HEK293 (cell line): ENCODE data around the gene HRG.

Experiments used
- CTCF ChIA-PET: fragments of 350-600 bp; formaldehyde crosslinking; extraction: SDS; loops from one replicate; lab custom pipeline; 2021; ENCODE audit warnings: antibody characterized with exemption; lab: Yijun Ruan, JAX
- POLR2A ChIA-PET: fragments of 300-600 bp; formaldehyde crosslinking; extraction: SDS; loops from one replicate; lab custom pipeline; 2020; ENCODE audit warnings: antibody characterized with exemption, inconsistent platforms; lab: Yijun Ruan, JAX
- H3K27ac ChIP-seq: fragments of 200-500 bp; sonication (Bioruptor generic); 2 replicates; pipeline ENCODE4 v1.5.1; 2014; ENCODE audit warnings: low read depth, low read length, control low read depth, inconsistent platforms; ENCODE audit errors: extremely low read depth
- H3K36me3 ChIP-seq, 2 experiments: fragments of 200-500 bp in 1 of 2; sonication (Bioruptor generic) in 1 of 2; 1 replicate in 1 of 2; 2 replicates in 1 of 2; pipeline ENCODE4 v1.5.1; 2014 to 2017; ENCODE audit warnings: inconsistent platforms in 2 of 2, low read length in 2 of 2; ENCODE audit not compliant: control insufficient read depth in 2 of 2, insufficient read depth in 1 of 2
- H3K4me1 ChIP-seq: fragments of 200-500 bp; sonication (Bioruptor generic); 2 replicates; pipeline ENCODE4 v1.5.1; 2014; ENCODE audit warnings: mild to moderate bottlenecking, low read length, inconsistent platforms; ENCODE audit not compliant: control insufficient read depth, insufficient read depth
- H3K4me3 ChIP-seq: 2 replicates; pipeline ENCODE4 v1.5.1; 2011; ENCODE audit warnings: low read depth, mild to moderate bottlenecking, control low read depth, low read length, moderate library complexity
- H3K9me3 ChIP-seq: fragments of 200-500 bp; sonication (Bioruptor generic); 2 replicates; pipeline ENCODE4 v1.5.1; 2014; ENCODE audit warnings: low read depth, low read length, inconsistent platforms; ENCODE audit not compliant: control insufficient read depth, insufficient read depth
- BCL11A ChIP-seq: fragments of 450-650 bp; formaldehyde crosslinking; IDR thresholded peaks from 2 replicates; pipeline ENCODE4 v1.5.1; 2016; ENCODE audit warnings: low read depth, missing biosample characterization, missing genetic modification characterization
- GFI1B ChIP-seq: fragments of 450-650 bp; formaldehyde crosslinking; IDR thresholded peaks from 2 replicates; pipeline ENCODE4 v1.5.1; 2016; ENCODE audit warnings: missing biosample characterization, missing genetic modification characterization
- ZFP41 ChIP-seq: fragments of 450-650 bp; formaldehyde crosslinking; IDR thresholded peaks from 2 replicates; pipeline ENCODE4 v1.5.1; 2016; ENCODE audit warnings: missing biosample characterization, missing genetic modification characterization, borderline replicate concordance
- ZFP69B ChIP-seq: fragments of 450-650 bp; formaldehyde crosslinking; IDR thresholded peaks from 2 replicates; pipeline ENCODE4 v1.5.1; 2016; ENCODE audit warnings: missing biosample characterization, missing genetic modification characterization
- ZNF157 ChIP-seq: fragments of 450-650 bp; formaldehyde crosslinking; IDR thresholded peaks from 2 replicates; pipeline ENCODE4 v1.5.1; 2016; ENCODE audit warnings: missing biosample characterization, missing genetic modification characterization
- ZNF2 ChIP-seq: fragments of 450-650 bp; formaldehyde crosslinking; IDR thresholded peaks from 2 replicates; pipeline ENCODE4 v1.5.1; 2016; ENCODE audit warnings: missing biosample characterization, missing genetic modification characterization
- ZNF391 ChIP-seq: fragments of 450-650 bp; formaldehyde crosslinking; IDR thresholded peaks from 2 replicates; pipeline ENCODE4 v1.5.1; 2016; ENCODE audit warnings: low read depth, missing biosample characterization, missing genetic modification characterization, borderline replicate concordance
- ZNF514 ChIP-seq: fragments of 450-650 bp; formaldehyde crosslinking; IDR thresholded peaks from 2 replicates; pipeline ENCODE4 v1.5.1; 2016; ENCODE audit warnings: missing biosample characterization, missing genetic modification characterization
- ZNF521 ChIP-seq: fragments of 450-650 bp; formaldehyde crosslinking; IDR thresholded peaks from 2 replicates; pipeline ENCODE4 v1.5.1; 2017; ENCODE audit warnings: missing biosample characterization, mild to moderate bottlenecking, missing genetic modification characterization
- ZNF555 ChIP-seq: fragments of 450-650 bp; formaldehyde crosslinking; conservative IDR thresholded peaks from 2 replicates; pipeline ENCODE4 v1.5.1; 2017; ENCODE audit warnings: missing biosample characterization, mild to moderate bottlenecking, missing genetic modification characterization, inconsistent platforms
- ZNF624 ChIP-seq: fragments of 450-650 bp; formaldehyde crosslinking; IDR thresholded peaks from 2 replicates; pipeline ENCODE4 v1.5.1; 2017; ENCODE audit warnings: missing biosample characterization, missing genetic modification characterization
- ZNF654 ChIP-seq: fragments of 450-650 bp; formaldehyde crosslinking; IDR thresholded peaks from 2 replicates; pipeline ENCODE4 v1.5.1; 2016; ENCODE audit warnings: low read depth, missing biosample characterization, missing genetic modification characterization
- ZNF658 ChIP-seq: fragments of 450-650 bp; formaldehyde crosslinking; IDR thresholded peaks from 2 replicates; pipeline ENCODE4; 2016; ENCODE audit warnings: missing biosample characterization, missing genetic modification characterization
- ZNF747 ChIP-seq: fragments of 450-650 bp; formaldehyde crosslinking; IDR thresholded peaks from 2 replicates; pipeline ENCODE4 v1.5.1; 2016; ENCODE audit warnings: missing biosample characterization, missing genetic modification characterization
- ZNF76 ChIP-seq: fragments of 450-650 bp; formaldehyde crosslinking; IDR thresholded peaks from 2 replicates; pipeline ENCODE4; 2016; ENCODE audit warnings: low read depth, missing biosample characterization, missing genetic modification characterization, borderline replicate concordance
- ZNF768 ChIP-seq: fragments of 450-650 bp; formaldehyde crosslinking; IDR thresholded peaks from 2 replicates; pipeline ENCODE4 v1.5.1; 2018; ENCODE audit warnings: missing biosample characterization, mild to moderate bottlenecking, missing genetic modification characterization
- ZNF776 ChIP-seq: fragments of 450-650 bp; formaldehyde crosslinking; IDR thresholded peaks from 2 replicates; pipeline ENCODE4 v1.5.0; 2017; ENCODE audit warnings: missing biosample characterization, missing genetic modification characterization, borderline replicate concordance
- ZSCAN30 ChIP-seq: fragments of 450-650 bp; IDR thresholded peaks from 2 replicates; pipeline ENCODE4 v1.5.1; 2018; ENCODE audit warnings: missing biosample characterization, mild to moderate bottlenecking, missing genetic modification characterization, moderate library complexity
- TF ChIP-seq, protein P1 (sequence below): fragments of 450-650 bp; IDR thresholded peaks from 2 replicates; pipeline ENCODE4 v1.5.1; 2018; ENCODE audit warnings: missing biosample characterization, missing genetic modification characterization
- TF ChIP-seq, protein P2 (sequence below): fragments of 450-650 bp; formaldehyde crosslinking; IDR thresholded peaks from 2 replicates; pipeline ENCODE4 v1.5.1; 2017; ENCODE audit warnings: missing biosample characterization, missing genetic modification characterization
- TF ChIP-seq, protein P3 (sequence below): fragments of 450-650 bp; formaldehyde crosslinking; IDR thresholded peaks from 2 replicates; pipeline ENCODE4 v1.5.1; 2017; ENCODE audit warnings: missing biosample characterization, missing genetic modification characterization
- TF ChIP-seq, protein P4 (sequence below): fragments of 450-650 bp; formaldehyde crosslinking; optimal IDR thresholded peaks from 2 replicates; pipeline ENCODE3; 2016; ENCODE audit warnings: missing biosample characterization, mild to moderate bottlenecking, missing genetic modification characterization
- TF ChIP-seq, protein P5 (sequence below): fragments of 450-650 bp; formaldehyde crosslinking; IDR thresholded peaks from 2 replicates; pipeline ENCODE4 v1.5.1; 2016; ENCODE audit warnings: missing biosample characterization, missing genetic modification characterization
- TF ChIP-seq, protein P6 (sequence below): fragments of 450-650 bp; formaldehyde crosslinking; IDR thresholded peaks from 2 replicates; pipeline ENCODE4 v1.5.1; 2017; ENCODE audit warnings: missing biosample characterization, missing genetic modification characterization

The HRG gene

DNA sequence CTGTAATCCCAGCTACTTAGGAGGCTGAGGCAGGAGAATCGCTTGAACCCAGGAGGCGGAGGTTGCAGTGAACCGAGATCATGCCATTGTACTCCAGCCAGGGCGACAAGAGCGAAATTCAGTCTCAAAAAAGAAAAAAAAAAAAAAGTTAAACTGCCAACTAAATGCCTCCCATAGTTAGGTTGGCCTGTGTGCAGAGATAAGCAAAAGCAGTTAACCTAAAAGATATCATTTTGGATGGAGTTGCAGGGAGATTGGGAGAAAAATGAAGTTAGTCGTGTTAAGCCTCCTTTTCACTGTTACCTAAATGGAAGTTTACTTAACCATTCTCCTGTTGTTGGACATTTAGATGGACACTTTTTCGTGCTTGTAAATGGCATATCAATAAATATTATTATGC, 37.1 kb upstream of the HRG start:
- no peaks in the 10 kb centered on the region for H3K36me3 ChIP-seq
- TF ChIP-seq, protein P1, sequence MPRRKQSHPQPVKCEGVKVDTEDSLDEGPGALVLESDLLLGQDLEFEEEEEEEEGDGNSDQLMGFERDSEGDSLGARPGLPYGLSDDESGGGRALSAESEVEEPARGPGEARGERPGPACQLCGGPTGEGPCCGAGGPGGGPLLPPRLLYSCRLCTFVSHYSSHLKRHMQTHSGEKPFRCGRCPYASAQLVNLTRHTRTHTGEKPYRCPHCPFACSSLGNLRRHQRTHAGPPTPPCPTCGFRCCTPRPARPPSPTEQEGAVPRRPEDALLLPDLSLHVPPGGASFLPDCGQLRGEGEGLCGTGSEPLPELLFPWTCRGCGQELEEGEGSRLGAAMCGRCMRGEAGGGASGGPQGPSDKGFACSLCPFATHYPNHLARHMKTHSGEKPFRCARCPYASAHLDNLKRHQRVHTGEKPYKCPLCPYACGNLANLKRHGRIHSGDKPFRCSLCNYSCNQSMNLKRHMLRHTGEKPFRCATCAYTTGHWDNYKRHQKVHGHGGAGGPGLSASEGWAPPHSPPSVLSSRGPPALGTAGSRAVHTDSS (tag by site-specific recombination) = no peak
- TF ChIP-seq ZFP69B (tag by site-specific recombination) = no peak
- no peak for TF ChIP-seq ZNF514 (tag by site-specific recombination)
- TF ChIP-seq ZNF747 (tag by site-specific recombination) = no peak
- no peak for TF ChIP-seq ZNF2 (tag by site-specific recombination)
- TF ChIP-seq, protein P2, sequence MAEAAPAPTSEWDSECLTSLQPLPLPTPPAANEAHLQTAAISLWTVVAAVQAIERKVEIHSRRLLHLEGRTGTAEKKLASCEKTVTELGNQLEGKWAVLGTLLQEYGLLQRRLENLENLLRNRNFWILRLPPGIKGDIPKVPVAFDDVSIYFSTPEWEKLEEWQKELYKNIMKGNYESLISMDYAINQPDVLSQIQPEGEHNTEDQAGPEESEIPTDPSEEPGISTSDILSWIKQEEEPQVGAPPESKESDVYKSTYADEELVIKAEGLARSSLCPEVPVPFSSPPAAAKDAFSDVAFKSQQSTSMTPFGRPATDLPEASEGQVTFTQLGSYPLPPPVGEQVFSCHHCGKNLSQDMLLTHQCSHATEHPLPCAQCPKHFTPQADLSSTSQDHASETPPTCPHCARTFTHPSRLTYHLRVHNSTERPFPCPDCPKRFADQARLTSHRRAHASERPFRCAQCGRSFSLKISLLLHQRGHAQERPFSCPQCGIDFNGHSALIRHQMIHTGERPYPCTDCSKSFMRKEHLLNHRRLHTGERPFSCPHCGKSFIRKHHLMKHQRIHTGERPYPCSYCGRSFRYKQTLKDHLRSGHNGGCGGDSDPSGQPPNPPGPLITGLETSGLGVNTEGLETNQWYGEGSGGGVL = no peak
- TF ChIP-seq ZNF658 (tag by site-specific recombination) = no peak
- TF ChIP-seq, protein P3, sequence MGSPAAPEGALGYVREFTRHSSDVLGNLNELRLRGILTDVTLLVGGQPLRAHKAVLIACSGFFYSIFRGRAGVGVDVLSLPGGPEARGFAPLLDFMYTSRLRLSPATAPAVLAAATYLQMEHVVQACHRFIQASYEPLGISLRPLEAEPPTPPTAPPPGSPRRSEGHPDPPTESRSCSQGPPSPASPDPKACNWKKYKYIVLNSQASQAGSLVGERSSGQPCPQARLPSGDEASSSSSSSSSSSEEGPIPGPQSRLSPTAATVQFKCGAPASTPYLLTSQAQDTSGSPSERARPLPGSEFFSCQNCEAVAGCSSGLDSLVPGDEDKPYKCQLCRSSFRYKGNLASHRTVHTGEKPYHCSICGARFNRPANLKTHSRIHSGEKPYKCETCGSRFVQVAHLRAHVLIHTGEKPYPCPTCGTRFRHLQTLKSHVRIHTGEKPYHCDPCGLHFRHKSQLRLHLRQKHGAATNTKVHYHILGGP (tag by site-specific recombination) = no peak
- TF ChIP-seq ZNF157 = no peak
- TF ChIP-seq, protein P4, sequence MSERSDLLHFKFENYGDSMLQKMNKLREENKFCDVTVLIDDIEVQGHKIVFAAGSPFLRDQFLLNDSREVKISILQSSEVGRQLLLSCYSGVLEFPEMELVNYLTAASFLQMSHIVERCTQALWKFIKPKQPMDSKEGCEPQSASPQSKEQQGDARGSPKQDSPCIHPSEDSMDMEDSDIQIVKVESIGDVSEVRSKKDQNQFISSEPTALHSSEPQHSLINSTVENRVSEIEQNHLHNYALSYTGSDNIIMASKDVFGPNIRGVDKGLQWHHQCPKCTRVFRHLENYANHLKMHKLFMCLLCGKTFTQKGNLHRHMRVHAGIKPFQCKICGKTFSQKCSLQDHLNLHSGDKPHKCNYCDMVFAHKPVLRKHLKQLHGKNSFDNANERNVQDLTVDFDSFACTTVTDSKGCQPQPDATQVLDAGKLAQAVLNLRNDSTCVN (tag by site-specific recombination) = no peak
- no peak for TF ChIP-seq ZSCAN30 (tag by site-specific recombination)
- TF ChIP-seq ZNF776 = no peak
- TF ChIP-seq, protein P5, sequence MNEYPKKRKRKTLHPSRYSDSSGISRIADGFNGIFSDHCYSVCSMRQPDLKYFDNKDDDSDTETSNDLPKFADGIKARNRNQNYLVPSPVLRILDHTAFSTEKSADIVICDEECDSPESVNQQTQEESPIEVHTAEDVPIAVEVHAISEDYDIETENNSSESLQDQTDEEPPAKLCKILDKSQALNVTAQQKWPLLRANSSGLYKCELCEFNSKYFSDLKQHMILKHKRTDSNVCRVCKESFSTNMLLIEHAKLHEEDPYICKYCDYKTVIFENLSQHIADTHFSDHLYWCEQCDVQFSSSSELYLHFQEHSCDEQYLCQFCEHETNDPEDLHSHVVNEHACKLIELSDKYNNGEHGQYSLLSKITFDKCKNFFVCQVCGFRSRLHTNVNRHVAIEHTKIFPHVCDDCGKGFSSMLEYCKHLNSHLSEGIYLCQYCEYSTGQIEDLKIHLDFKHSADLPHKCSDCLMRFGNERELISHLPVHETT (tag by site-specific recombination) = no peak
- TF ChIP-seq BCL11A = no peak
- no peak for TF ChIP-seq ZNF654 (tag by site-specific recombination)
- no peak for TF ChIP-seq ZNF391
- ChIA-PET CTCF (interaction anchor here (1.6 kb wide), 1 partner anchor 9 kb away, joined by 4 read pairs; no protein-coding TSS in a partner anchor), POLR2A (no interaction called here)
- H3K27ac ChIP-seq = no peak overlapping the region
- H3K4me3 ChIP-seq = no peak overlapping the region
- H3K4me1 ChIP-seq = no peaks in the 10 kb centered on the region
- H3K9me3 ChIP-seq = no peaks in the 10 kb centered on the region

DNA sequence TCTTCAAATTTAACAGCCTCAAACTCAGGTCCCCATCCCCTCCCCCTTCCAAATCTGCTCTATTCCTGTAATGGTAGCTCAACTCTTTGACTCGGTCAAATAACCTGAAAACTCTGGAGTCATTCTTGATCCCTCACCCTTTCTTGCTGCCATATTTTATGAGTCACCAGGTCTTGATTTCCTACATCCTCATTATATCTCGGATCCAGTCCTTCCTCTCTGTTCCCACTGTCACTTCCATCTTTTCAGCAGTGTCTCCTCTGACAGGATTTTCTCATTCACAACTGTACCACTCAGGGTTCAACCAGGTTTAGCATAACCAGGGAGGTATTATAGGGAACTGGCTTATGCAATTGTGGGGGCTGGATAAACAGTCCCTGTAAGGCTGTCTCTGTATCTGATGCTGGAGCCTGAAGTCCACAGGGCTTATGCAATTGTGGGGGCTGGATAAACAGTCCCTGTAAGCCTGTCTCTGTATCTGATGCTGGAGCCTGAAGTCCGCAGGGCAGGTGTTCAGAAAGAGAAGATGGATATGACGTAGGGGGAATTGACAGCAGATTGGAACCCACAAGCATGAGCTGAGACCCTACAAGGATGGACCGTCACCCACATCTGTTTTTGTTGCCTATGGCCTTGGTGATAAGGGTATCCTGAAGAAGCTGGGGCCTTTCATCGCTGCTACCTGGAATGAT, 34.7 kb upstream of the HRG start:
- Histone ChIP-seq H3K4me1 (no peaks in the 10 kb centered on the region), H3K4me3 (no peak overlapping the region), H3K9me3 (no peaks in the 10 kb centered on the region), H3K27ac (no peak overlapping the region), H3K36me3 (no peaks in the 10 kb centered on the region)
- POLR2A ChIA-PET = no interaction called here
- TF ChIP-seq ZNF521 (no peak), ZNF555 (tag by site-specific recombination) (no peak), ZNF76 (tag by site-specific recombination) (no peak), ZNF768 (tag by site-specific recombination) (no peak), GFI1B (no peak), ZFP41 (no peak), ZNF624 (no peak)
- TF ChIP-seq, protein P6, sequence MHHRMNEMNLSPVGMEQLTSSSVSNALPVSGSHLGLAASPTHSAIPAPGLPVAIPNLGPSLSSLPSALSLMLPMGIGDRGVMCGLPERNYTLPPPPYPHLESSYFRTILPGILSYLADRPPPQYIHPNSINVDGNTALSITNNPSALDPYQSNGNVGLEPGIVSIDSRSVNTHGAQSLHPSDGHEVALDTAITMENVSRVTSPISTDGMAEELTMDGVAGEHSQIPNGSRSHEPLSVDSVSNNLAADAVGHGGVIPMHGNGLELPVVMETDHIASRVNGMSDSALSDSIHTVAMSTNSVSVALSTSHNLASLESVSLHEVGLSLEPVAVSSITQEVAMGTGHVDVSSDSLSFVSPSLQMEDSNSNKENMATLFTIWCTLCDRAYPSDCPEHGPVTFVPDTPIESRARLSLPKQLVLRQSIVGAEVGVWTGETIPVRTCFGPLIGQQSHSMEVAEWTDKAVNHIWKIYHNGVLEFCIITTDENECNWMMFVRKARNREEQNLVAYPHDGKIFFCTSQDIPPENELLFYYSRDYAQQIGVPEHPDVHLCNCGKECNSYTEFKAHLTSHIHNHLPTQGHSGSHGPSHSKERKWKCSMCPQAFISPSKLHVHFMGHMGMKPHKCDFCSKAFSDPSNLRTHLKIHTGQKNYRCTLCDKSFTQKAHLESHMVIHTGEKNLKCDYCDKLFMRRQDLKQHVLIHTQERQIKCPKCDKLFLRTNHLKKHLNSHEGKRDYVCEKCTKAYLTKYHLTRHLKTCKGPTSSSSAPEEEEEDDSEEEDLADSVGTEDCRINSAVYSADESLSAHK = no peak
- CTCF ChIA-PET = interaction anchor here (1.5 kb wide), 1 partner anchor 15 kb away, joined by 11 read pairs; no protein-coding TSS in a partner anchor
